Esophagus muscularis mucosa (tissue), 4 donors: ENCODE measurements around the gene NRXN3.

Experiments
- CTCF ChIP-seq, 3 experiments: fragments of 200-600 bp in 2 of 3; fragments of 450-650 bp in 1 of 3; sonication (generic) in 2 of 3; IDR thresholded peaks; one replicate each; pipeline ENCODE4 v1.5.1; 2017 to 2019; ENCODE audit warnings: antibody characterized with exemption in 3 of 3, mild to moderate bottlenecking in 2 of 3, moderate library complexity in 1 of 3
- EP300 ChIP-seq: sonication (generic); formaldehyde crosslinking; IDR thresholded peaks from one replicate; pipeline ENCODE4 v1.6.1; 2017; ENCODE audit warnings: antibody characterized with exemption
- POLR2A ChIP-seq: fragments of 450-650 bp; IDR thresholded peaks from one replicate; pipeline ENCODE4 v1.6.1; 2017; ENCODE audit warnings: antibody characterized with exemption, moderate library complexity, mild to moderate bottlenecking, low read depth
- POLR2AphosphoS5 ChIP-seq, 2 donors: sonication (generic); formaldehyde crosslinking; IDR thresholded peaks; one replicate each; pipeline ENCODE4 v1.6.1; 2017; ENCODE audit warnings: antibody characterized with exemption in 2 of 2

- TF ChIP-seq CTCF (IDR thresholded peaks at IDR 0.05) (no peak), POLR2AphosphoS5 (IDR thresholded peaks at IDR 0.05) (no peak), POLR2A (no peak), EP300 (no peak)
Observed at GRCh38 chr14:79298373-79298772, 1128.2 kb downstream of the NRXN3 start.
